ENCODE measurements around the gene FCN1.

- TF ChIP-seq CTCF (IDR thresholded peaks at IDR 0.05): no peak
- TF ChIP-seq EZH2 (IDR thresholded peaks at IDR 0.05): no peak
Measured at GRCh38 chr9:134929193-134930158, 11.8 kb upstream of the FCN1 start.
